GM12873 (cell line): ENCODE data around the gene NR2C2.

Experiments
- TF ChIP-seq, protein P1 (sequence below): IDR thresholded peaks from 2 replicates; pipeline ENCODE4 v1.5.1; 2012; ENCODE audit warnings: low read depth, mild to moderate bottlenecking, moderate library complexity, low read length, control low read depth; ENCODE audit not compliant: insufficient read depth; ENCODE audit errors: missing control alignments

Gene NR2C2

DNA sequence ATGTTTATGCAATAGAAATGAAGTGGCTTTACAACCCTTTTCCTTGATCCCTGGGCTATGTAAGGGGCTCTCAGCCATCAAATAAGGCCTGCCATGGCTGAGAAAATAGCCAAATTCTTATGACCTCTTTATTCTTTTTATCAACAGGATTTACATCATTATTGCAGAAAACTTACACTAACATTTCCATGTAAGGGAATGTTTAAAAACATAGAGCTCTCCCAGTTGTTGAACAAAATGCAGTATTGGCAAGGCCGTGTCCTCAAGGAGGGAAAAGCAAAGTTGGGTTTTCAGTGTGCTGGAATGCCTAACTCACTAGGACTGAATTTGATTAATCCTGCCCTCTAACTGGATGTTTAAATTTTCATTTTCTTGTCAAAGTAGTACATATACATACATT is 22.3 kb downstream of the NR2C2 start:
- TF ChIP-seq, protein P1, sequence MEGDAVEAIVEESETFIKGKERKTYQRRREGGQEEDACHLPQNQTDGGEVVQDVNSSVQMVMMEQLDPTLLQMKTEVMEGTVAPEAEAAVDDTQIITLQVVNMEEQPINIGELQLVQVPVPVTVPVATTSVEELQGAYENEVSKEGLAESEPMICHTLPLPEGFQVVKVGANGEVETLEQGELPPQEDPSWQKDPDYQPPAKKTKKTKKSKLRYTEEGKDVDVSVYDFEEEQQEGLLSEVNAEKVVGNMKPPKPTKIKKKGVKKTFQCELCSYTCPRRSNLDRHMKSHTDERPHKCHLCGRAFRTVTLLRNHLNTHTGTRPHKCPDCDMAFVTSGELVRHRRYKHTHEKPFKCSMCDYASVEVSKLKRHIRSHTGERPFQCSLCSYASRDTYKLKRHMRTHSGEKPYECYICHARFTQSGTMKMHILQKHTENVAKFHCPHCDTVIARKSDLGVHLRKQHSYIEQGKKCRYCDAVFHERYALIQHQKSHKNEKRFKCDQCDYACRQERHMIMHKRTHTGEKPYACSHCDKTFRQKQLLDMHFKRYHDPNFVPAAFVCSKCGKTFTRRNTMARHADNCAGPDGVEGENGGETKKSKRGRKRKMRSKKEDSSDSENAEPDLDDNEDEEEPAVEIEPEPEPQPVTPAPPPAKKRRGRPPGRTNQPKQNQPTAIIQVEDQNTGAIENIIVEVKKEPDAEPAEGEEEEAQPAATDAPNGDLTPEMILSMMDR, result no peak

DNA sequence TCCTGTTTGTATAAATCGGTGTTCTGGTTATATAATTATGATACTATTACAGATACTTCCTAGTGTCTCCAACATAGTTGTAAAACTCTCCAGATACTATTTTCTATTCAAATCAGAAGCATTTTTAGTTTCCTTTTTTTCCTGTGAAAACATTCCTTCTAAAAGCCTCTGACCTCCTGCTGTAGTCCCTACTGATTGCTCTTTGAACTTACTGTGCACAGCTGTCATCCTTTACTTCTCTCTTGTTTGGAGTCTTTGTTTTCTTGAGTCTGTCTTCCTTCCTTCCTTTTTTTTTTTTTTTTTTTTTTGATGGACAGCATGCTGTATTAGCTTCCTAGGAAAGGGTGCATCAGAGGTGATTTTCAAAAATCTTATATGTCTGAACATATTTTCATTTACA is 28.9 kb downstream of the NR2C2 start:
- TF ChIP-seq, protein P1, result no peak

- TF ChIP-seq, protein P1, result no peak
These were observed 33.3 kb downstream of the NR2C2 start for GRCh38 chr3:14980689-14981088.

DNA sequence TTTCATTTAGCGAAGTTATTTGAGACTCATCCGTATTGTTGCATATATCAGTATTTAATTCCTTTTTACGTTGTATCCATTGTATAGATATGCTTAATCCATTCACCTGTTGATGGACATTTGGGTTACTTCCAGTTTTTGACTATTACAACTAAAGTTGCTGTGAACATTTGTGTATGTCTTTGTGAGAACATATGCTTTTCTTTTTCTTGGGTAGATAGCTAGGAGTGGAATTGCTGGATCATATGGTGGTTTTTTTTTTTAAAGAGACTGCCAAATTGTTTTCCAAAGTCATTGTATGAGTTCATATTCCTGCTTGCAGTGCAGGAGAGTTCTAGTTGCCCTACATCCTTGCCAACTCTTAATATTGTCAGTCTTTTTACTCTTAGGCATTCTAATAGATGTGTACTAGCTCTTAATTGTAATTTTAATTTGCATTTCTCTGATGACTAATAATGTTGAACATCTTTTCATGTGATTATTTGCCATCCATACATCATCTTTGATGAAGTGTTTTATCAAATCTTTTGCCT is 37.3 kb downstream of the NR2C2 start:
- TF ChIP-seq, protein P1, result no peak

- TF ChIP-seq, protein P1, result peak; percentile 61
These were observed 41.6 kb downstream of the NR2C2 start for GRCh38 chr3:14988988-14989394.

GRCh38 chr3:14989943-14990779 is 42.8 kb downstream of the NR2C2 start:
- TF ChIP-seq, protein P1, result no peak

DNA sequence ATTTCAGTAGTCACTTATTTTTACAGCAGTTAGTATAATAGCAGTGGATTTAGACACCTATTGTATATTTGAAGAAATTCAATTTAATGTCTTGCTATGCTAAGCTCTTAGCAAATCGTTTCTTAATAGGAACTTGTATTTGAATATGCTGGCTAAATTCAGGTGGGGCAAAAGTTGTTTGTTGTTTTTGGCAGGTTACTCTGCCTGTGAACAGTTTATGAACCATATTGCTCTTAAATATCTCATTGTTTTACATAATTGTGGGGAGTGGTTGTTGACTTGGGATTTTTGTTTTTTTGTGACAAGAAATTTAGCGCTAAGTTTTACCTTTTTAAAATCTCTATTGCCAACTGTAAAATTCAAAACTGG is 43.4 kb downstream of the NR2C2 start:
- TF ChIP-seq, protein P1, result no peak
